ENCODE results near the gene LGI2. TPM values are rescaled to one million over a fixed set of nuclear protein-coding genes. Genes with fewer than 3 reads are reported as not detected.

The LGI2 gene
- total RNA-seq, 4 donors from 2014 or later, result 4.6 to 13.7 (median 9.7) TPM

- intact Hi-C loops (cut with DNase I), result no loop called here
- Histone ChIP-seq H3K27ac (replicated peaks in 1 of 4) (peak overlapping the region; percentile 66 to 82 (median 76)), H3K4me1 (peaks cover 42 to 67% (median 63%) of the 10 kb centered on the region in 4 donors), H3K36me3 (no peaks in the 10 kb centered on the region), H3K9me3 (no peaks in the 10 kb centered on the region), H3K4me3 (no peak overlapping the region), H3K27me3 (no peaks in the 10 kb centered on the region)
- 64% methylated on average over 3 of the region's 3 CpGs for WGBS
- TF ChIP-seq POLR2A (IDR thresholded peaks at IDR 0.05; ENCODE audit: low read depth) (no peak), CTCF (IDR thresholded peaks at IDR 0.05) (no peak), POLR2AphosphoS5 (IDR thresholded peaks at IDR 0.05) (no peak), EP300 (IDR thresholded peaks at IDR 0.05) (no peak)
- no peak for DNase-seq (ENCODE audit: extremely low spot score)
Measured at GRCh38 chr4:25001509-25001908, 29.2 kb downstream of the LGI2 start.

- H3K4me3 ChIP-seq, result no peak overlapping the region
- H3K27ac ChIP-seq (replicated peaks in 1 of 4), result peak overlapping the region; percentile 66 to 82 (median 76)
- H3K4me1 ChIP-seq, result peaks cover 42 to 75% (median 71%) of the 10 kb centered on the region in 4 donors
- no peaks in the 10 kb centered on the region for H3K27me3 ChIP-seq
- TF ChIP-seq POLR2A (IDR thresholded peaks at IDR 0.05; ENCODE audit: low read depth) (no peak), POLR2AphosphoS5 (IDR thresholded peaks at IDR 0.05) (peak in 1 of 2 donors; percentile 57)
- 32% methylated on average over 5 of the region's 5 CpGs for WGBS
- no peaks in the 10 kb centered on the region for H3K9me3 ChIP-seq
- intact Hi-C loops (cut with DNase I), result no loop called here
- DNase-seq (ENCODE audit: extremely low spot score), result no peak
- H3K36me3 ChIP-seq, result no peaks in the 10 kb centered on the region
Measured at GRCh38 chr4:25000639-25001038, 30.1 kb downstream of the LGI2 start.

GRCh38 chr4:24999392-25000089 lies 31.2 kb downstream of the LGI2 start:
- H3K4me1 ChIP-seq, result peaks cover 42 to 79% (median 73%) of the 10 kb centered on the region in 4 donors
- no peaks in the 10 kb centered on the region for H3K9me3 ChIP-seq
- H3K36me3 ChIP-seq, result no peaks in the 10 kb centered on the region
- TF ChIP-seq CTCF (IDR thresholded peaks at IDR 0.05) (no peak), POLR2AphosphoS5 (IDR thresholded peaks at IDR 0.05) (peak; percentile 37 to 64)
- WGBS, result 9% methylated on average over 8 of the region's 8 CpGs
- no peak for DNase-seq (ENCODE audit: extremely low spot score)
- H3K27me3 ChIP-seq, result no peaks in the 10 kb centered on the region
- H3K27ac ChIP-seq (replicated peaks in 1 of 4), result peak overlapping the region; percentile 66 to 82 (median 76)
- no peak overlapping the region for H3K4me3 ChIP-seq
- intact Hi-C loops (cut with DNase I), result no loop called here

GRCh38 chr4:24995346-24995919 lies 35.3 kb downstream of the LGI2 start:
- Histone ChIP-seq H3K4me3 (no peak overlapping the region), H3K27me3 (no peaks in the 10 kb centered on the region), H3K4me1 (peaks cover 34 to 86% (median 74%) of the 10 kb centered on the region in 4 donors), H3K27ac (replicated peaks in 1 of 4) (peak overlapping the region in 2 of 4 donors; percentile 28 to 82), H3K36me3 (no peaks in the 10 kb centered on the region), H3K9me3 (peaks cover 0 to 5% (median 2%) of the 10 kb centered on the region in 4 donors)
- TF ChIP-seq CTCF (IDR thresholded peaks at IDR 0.05) (no peak), EP300 (IDR thresholded peaks at IDR 0.05) (no peak), POLR2A (IDR thresholded peaks at IDR 0.05; ENCODE audit: low read depth) (no peak), POLR2AphosphoS5 (IDR thresholded peaks at IDR 0.05) (no peak)
- intact Hi-C loops (cut with DNase I), result no loop called here
- no peak for DNase-seq (ENCODE audit: extremely low spot score)
- 53% methylated on average over 2 of the region's 2 CpGs for WGBS

GRCh38 chr4:24993551-24994080 lies 37.1 kb downstream of the LGI2 start:
- Histone ChIP-seq H3K27ac (replicated peaks in 1 of 4) (peak overlapping the region in 2 of 4 donors; percentile 6 to 74), H3K36me3 (no peaks in the 10 kb centered on the region), H3K4me3 (no peak overlapping the region), H3K27me3 (no peaks in the 10 kb centered on the region), H3K9me3 (peaks cover 0 to 5% (median 2%) of the 10 kb centered on the region in 4 donors), H3K4me1 (peaks cover 19 to 68% (median 56%) of the 10 kb centered on the region in 4 donors)
- TF ChIP-seq EP300 (IDR thresholded peaks at IDR 0.05) (no peak), CTCF (IDR thresholded peaks at IDR 0.05) (no peak), POLR2AphosphoS5 (IDR thresholded peaks at IDR 0.05) (no peak), POLR2A (IDR thresholded peaks at IDR 0.05; ENCODE audit: low read depth) (no peak)
- DNase-seq (ENCODE audit: extremely low spot score), result no peak
- 34% methylated on average over 5 of the region's 5 CpGs for WGBS
- intact Hi-C loops (cut with DNase I), result no loop called here

Measured in esophagus muscularis mucosa (tissue), 4 donors.